ENCODE measurements around the gene ACTL8. TPM values are rescaled to one million over a fixed set of nuclear protein-coding genes. Genes with fewer than 3 reads are reported as not detected.

The ACTL8 gene
- 0.20 and 0.37 TPM in 2 replicates for total RNA-seq

GRCh38 chr1:17755120-17755519 lies at the start of gene ACTL8:
ACTL8 (plus strand) TSS chr1:17755333; CDS start chr1:17823009, 67,676 bp downstream.

Other genes with a start within 250 kb of the ACTL8 start
- gene ARHGEF10L, start 215.6 kb upstream of the ACTL8 start, total RNA-seq, result 16.5 and 17.2 TPM in 2 replicates

All from subcutaneous preadipocyte (primary cell).